HG03060 (cell line): Measurements from ENCODE around the gene OR4C5.
"Not testable (repeated sequence)": the region's sequence is repeated elsewhere in the genome, so short reads cannot be mapped to it uniquely, and the experiment has no call there.

Experiments
- ATAC-seq: cut with Tn5 transposase; IDR thresholded peaks from one replicate; pipeline ENCODE4 v1.9.1; 2021; ENCODE audit warnings: low read depth, moderate number of reproducible peaks; ENCODE audit not compliant: unreplicated experiment

OR4C5 gene

GRCh38 chr11:48366365-48366764 is at the start of gene OR4C5:
TSS of gene OR4C5 (minus strand) at chr11:48366465. CDS start at chr11:48366465, 0 bp downstream.
- ATAC-seq = no peak

GRCh38 chr11:48384670-48385069 is 18.4 kb upstream of the OR4C5 start:
- no peak for ATAC-seq

DNA sequence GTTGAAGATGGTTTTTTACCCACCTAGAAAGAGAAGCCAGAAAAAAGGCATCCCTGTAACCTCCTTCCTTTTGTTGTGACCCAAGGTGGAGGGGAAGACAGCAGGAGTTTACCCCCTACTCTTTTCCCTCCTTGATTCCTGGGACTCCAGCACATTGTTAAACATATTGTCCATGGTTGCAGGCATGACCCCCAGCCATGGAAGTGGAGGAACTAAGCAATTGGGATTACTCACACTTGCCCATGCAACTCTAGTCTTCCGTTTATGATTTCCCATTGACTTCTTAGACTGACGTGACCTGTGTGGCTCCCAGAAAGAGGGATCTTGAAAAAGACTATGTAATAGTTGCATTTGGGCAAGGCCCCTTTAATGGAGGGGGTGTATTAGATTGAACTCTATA is 17.9 kb upstream of the OR4C5 start:
- ATAC-seq = not testable (repeated sequence)

DNA sequence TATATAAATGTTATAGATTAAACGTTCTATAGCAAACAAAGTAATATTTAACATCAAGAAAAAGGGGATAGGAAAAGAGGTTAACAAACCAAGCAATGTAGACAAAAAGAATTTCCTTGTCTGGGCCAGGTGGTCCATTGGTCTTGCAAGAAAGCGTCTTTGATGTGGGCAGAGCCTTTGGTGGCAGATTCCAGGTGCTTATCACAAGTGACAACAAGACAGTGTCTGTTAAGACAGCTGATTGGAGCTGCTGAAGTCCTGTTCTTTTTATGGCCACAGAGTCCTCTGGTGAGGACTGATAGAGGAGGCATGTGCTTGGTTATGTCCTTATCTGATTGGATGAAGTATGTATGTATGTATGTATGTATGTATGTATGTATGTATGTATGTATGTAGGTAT is 5.0 kb downstream of the OR4C5 start:
- ATAC-seq = not testable (repeated sequence)

DNA sequence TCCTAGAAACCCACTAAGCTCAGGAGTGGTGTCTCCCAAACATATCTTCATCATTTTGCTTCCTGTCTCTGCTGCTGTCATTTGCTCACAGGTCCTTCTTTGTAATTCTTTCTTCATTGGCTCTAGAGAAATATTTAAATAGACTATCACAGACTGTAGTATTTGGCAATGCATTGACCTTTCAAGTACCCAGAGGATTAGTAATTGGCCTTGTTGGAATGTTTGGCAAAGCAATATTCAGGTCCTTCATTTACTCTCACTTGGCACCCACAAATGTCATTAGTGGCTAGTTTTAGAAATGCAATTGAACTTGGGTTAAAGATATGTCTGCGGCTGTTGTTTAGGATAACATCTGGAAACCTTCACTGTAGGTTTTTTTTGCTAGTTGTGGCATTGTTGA is 11.6 kb downstream of the OR4C5 start:
- ATAC-seq = no peak

DNA sequence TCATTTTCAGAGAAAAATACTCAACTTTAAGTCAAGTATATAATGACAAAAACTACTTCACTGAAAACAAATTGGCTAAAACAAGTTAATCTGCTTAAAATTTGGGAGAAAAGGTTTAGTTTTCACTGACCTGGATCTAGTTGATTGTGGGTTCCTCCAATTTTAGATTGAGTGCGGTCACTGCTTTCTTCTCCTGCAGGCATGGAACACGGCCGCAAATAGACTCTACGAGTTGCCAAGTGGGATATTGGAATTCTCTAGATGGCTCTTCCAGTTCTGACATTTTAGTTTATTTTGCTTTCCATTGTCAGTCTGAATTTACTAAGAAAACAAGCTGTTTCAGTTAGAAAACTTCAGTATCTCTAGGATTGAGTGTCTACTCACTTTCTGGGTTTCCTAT is 12.3 kb downstream of the OR4C5 start:
- no peak for ATAC-seq

- ATAC-seq = not testable (repeated sequence)
Observed at GRCh38 chr11:48346286-48346685, 20.0 kb downstream of the OR4C5 start.

- not testable (repeated sequence) for ATAC-seq
Observed at GRCh38 chr11:48342505-48342904, 23.8 kb downstream of the OR4C5 start.

GRCh38 chr11:48341466-48341865 is 24.8 kb downstream of the OR4C5 start:
- ATAC-seq = no peak

DNA sequence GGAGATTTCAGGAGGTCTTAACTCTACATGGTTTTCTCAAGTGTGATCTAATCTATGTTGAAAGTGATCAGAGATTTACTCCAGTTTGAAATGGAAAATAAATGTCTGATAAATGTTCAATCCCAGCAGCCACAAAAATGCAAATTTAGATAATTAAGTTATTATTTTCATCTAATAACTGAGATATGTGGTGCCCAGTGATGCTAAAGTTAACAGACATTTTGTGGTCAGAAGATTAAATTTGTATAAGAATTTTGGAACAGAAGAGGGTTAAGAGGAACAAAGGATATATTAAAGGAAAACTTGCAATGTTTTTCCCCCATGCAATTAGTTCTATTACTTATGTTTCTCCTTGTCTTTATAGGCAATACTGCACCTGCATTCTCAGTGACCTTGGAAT is 41.6 kb downstream of the OR4C5 start, which contains the start of gene OR4C3:
Gene OR4C3, plus strand, starts transcription at position 301 of the 400 bp plus-strand sequence. CDS start 102 bp downstream, outside the sequence.
- not testable (repeated sequence) for ATAC-seq

- ATAC-seq = not testable (repeated sequence)
Observed at GRCh38 chr11:48319813-48320212, 46.5 kb downstream of the OR4C5 start.
